Stimulated activated CD4-positive, alpha-beta T cell treated with anti-CD3 and anti-CD28 coated beads, Interleukin-15, amount 100 ng/mL, for 48 hours (primary cell): ENCODE data around the gene MFAP3L.

Experiments used
- DNase-seq, 2 donors: peaks; one replicate each; pipeline ENCODE4 v3.0.0-alpha.2; 2020; ENCODE audit warnings: low read depth in 2 of 2

Gene MFAP3L

GRCh38 chr4:170022211-170022610 lies 4.0 kb downstream of the MFAP3L start:
- DNase-seq: no peak

DNA sequence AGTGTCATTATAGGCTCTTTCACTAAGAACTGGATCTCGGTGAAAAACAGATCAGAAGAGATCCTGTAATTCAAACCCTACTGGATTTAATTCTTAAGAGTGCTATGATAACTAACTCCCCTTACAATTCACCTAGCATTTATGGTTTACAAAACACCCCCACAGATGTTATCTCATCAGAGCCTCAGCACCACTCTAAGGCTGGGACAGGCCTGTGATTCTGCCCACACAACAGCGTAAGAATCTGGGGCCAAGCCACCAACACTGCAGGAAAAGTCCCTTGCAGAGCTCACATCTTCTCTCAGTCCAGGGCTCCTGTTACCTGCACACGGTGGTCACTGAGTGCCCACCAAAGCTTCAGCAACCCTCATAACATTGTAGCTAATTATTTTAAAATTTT lies 8.9 kb downstream of the MFAP3L start:
- DNase-seq: no peak

DNA sequence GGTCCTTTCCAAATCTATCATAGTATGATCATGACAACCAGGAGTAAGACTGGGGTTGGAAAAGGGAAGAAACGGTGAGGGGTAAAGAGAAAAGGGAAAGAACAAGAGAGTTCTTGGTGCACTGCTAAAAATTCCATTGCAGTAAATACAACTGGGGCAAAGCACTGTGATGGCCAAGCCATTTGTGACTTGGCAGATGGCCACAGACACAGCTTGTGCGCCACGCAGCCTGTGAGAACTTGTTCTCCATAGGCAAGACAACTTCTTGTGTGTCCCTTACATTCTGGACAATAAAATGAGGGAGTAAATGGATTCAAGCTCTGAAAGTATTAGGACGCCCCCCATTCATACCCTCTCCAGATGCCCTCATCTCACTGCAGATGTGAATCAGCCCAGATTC lies 10.9 kb downstream of the MFAP3L start:
- DNase-seq: no peak

DNA sequence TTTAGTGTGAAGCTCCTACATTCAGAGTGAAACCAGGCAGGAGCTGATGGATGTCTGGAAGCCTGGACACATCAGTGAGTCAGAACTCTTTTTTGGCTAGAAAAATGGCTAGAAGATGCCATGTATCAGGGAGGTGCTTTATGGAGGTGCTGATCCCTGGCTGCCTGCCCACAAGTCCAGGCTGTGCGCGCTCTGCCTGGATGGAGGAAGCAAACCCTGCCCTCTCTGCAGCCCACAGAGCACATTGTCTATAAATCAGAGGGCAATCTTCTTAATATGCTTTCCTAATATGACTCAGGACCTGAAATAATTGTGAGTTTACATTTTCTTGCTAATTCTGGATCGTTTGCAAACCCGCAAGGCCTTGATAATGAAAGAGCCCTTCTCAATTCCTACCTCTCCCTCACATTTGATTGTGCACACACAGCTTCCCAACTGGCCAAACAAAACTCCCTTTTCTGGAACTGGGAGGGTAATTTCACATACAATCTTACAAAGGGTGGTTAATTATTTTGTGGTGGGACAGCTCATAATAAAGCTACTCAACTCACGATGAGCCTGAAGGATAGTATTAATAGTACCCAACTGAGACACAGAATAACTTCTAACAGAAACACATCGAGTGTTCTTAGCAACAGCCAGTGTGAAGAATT lies 11.7 kb downstream of the MFAP3L start:
- DNase-seq: no peak

- no peak for DNase-seq
Observed at GRCh38 chr4:170012629-170012958, 13.6 kb downstream of the MFAP3L start.

- DNase-seq: no peak
Observed at GRCh38 chr4:170011921-170012628, 14.1 kb downstream of the MFAP3L start.

DNA sequence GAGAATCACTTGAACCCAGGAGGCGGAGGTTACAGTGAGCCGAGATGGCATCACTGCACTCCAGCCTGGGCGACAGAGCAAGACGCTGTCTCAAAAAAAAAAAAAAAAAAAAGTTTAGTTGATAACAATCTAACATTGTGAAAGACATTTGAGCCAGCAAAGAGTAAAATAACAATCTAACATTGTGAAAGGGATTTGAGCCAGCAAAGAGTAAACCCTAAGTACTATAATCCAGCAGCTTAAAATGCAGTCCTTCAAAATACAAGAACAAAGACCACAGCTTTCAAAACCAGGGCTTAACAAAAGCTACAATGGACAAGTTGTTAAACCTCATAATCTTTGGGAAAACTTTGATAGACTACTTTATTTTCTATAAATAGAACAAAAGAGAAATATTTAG lies 16.9 kb downstream of the MFAP3L start:
- no peak for DNase-seq

DNA sequence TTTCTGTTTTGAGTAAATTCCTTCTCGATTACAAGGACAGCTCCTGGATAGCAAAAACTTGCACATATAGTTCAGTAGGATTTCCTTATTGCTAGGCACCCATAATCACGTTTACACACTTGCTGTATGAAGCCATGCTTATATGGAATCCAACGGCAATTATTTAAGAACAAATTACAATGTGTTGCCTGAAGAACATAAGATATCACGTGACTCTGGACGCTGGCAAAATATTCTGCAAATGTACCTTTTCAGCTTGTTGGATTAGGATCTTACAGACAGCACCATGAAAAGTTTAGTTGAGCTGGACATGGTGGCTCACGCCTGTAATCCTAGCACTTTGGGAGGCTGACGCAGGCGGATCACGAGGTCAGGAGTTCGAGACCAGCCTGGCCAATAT lies 17.4 kb downstream of the MFAP3L start:
- no peak for DNase-seq

GRCh38 chr4:170008371-170008770 lies 17.8 kb downstream of the MFAP3L start:
- no peak for DNase-seq

DNA sequence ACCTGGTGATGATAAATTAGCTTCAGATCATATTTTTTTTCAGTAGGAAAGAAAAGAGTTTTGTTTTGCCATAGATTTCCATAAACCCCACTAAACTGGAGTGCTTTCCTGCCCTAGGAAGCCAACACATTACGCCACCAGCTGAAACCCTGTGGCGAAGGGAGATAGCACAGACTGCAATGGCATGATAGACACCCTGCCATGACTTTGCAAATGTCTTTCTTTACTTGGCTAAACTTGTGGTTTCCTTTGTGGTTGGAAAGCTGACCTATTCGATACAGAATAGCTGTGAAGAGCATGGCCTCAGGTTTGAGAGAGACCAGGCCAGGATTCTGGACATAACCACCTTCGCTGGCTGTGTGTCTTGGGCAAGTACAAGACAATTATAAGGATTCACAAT lies 19.1 kb downstream of the MFAP3L start:
- DNase-seq: no peak

DNA sequence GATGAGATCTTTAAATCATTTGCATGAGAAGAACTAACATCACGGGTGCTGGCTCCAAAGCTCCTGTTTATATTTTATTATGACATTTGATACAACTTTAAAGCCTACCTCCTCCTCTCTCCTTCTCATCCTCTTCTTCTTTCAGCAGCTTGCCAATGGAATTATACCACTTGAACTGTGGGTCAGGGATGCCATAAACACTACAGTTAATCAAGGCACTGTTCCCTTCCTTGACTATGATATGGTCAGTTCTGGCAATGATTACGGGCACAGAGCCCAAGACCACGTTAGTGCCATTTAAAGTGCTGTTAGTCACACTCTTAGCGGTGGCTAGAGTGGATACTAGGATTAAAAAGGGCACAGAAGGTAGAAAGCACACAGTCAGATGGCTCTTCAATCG lies 20.7 kb downstream of the MFAP3L start:
- no peak for DNase-seq

DNA sequence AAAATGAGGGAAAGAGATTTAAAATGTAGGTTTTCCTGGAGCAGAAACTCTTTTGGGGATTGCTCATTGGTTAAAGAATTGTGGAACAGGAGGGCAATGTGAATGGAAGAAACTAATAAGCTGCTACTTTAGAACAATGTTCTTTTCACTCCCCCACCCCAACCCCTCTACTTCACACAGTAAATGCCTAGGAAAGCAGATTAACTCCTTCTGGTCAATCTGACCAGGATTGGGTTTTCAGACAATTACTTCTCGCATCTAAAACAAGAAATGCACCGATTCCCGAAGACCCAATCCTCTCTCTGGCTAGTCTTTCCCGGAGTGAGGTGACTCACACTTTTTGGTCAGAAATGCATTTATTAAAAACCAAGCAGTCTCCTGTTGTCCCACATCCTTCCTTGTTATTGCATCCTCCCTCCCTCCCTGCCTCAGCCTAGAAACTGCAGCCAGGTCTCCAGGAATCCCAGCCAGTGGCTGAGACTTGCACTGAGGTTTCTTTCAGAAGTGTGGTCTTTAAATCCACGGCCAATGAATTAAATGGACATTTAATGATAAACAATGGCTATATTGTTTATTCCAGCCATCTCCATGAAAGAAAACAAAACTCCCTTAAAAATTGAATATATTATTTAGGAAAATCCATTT lies 21.4 kb downstream of the MFAP3L start:
- DNase-seq: no peak

DNA sequence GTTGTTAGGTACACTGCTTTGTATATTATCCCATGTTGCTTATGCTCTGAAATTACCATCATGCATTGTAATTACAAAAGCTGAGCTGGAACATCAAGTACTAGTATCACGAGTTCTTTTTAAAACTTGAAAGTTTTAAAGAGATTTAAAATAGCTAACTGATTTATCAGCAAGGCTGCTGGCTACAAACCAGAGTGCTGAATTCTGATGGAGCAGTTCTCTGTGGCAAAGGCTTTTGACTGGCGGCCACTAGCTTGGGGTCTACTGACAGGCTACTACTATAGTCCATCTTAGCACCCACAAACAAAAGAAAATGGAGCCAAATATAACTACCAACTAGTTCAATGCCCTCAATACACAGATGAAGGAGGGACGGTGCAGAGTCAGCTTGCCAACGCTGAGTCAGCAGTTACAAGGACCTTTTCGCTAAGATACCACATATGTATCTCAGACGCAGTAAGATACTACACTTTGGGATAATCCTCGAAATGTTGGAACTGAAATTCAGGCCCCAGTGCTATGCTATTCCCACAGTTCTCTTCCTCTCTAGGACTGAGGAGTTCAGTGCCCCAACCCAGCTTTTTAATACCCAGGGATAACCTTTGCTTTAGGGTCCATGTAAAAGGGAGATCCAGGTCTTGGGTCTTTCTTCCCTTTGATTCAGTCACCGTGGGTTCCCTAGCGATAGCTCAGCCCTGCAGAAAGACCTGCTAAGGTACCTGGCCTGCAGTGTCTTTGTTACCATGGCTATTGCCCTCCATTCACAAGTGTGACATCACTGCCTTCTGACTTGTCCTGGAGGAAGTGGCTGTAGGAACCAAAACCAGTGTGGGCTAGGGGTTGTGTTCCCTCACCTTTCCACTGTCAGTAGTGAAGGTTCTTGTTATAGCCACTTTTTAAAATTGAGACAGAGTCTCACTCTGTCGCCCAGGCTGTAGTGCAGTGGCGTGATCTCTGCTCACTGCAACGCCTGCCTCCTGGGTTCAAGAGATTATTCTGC lies 22.8 kb downstream of the MFAP3L start:
- DNase-seq: no peak

GRCh38 chr4:170001745-170002267 lies 24.4 kb downstream of the MFAP3L start:
- DNase-seq: no peak

DNA sequence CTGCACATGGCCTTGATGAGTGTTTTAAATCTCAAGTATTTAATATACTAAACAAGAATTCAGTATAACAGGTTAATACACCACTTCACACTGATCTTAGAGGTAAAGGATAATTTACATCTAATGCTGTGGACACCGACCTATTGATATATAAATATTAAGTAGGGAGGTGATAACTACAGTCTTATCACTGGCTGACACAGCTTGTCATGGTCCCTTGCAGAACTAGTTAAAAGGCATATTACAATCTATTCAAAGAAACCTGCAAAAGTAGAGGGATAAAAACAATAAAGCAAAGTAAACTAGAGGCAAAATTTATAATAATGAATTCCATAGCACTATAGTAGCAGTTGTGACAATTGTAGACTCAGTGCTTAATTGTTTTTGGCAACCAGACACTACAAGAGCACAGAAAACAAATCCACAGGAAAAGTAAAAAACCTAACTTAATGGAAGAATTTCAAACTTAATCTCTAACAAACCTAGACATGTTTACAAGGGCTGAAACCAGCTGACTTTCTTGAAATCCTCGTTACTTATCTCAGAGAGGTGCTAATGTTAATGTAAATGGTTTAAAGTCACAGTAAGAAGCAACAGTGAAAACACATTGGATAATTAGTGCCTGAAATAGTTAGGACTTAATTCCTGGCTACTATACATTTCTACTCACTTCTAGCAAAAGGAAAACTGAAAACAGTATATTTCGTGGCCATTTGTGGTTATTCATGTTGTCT lies 25.0 kb downstream of the MFAP3L start:
- no peak for DNase-seq

GRCh38 chr4:169999923-170000322 lies 26.3 kb downstream of the MFAP3L start:
- no peak for DNase-seq

- DNase-seq: no peak
Observed at GRCh38 chr4:169998981-169999380, 27.2 kb downstream of the MFAP3L start.

- no peak for DNase-seq
Observed at GRCh38 chr4:169996379-169997240, 29.6 kb downstream of the MFAP3L start.

DNA sequence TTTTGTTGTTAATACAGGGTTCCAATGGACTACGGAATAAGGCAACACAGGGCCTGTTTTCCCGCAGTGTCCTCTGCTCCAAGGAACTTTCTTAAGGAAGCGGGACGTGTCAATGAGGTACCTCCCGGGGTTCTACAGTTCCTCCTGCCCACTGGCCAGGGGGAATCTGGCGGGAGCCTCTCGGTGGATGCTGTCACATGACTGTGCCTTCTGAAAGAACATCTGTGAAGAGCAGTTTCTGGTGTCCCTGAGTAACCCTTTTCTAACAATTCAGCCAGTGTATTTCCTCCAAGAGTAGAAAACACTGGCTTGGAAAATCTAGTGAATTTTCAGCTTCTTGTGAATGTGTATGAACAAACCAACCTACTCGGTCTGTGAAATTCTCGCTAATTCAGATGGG lies 32.7 kb downstream of the MFAP3L start:
- no peak for DNase-seq

DNA sequence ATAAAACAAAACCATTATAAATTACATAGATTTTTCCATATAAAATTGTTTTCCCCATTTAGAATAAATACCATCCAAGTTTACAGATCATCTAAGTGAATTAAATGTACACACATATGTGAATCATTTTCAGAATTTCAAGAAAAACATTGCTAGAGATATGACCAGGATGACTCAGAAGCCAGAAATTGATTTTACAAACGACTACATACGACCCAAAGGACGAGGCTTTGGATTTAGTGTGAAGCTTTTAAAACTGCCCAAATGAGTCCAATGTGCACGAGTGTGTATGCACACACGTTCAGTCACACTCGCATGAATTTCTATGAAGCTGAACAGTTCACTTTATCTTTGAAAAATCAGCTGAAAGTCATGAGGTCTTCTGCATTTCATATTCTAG lies 37.9 kb downstream of the MFAP3L start:
- DNase-seq: no peak
